Ishikawa (cell line): Measurements from ENCODE around the gene ACBD6.

Source experiments
- EGR1 ChIP-seq: IDR thresholded peaks from 2 replicates; pipeline ENCODE4 v1.6.1; 2012
- EP300 ChIP-seq: IDR thresholded peaks from 2 replicates; pipeline ENCODE4 v1.6.1; 2012; ENCODE audit warnings: borderline replicate concordance
- RAD21 ChIP-seq: IDR thresholded peaks from 2 replicates; pipeline ENCODE4 v1.6.1; 2012; ENCODE audit warnings: low read depth
- REST ChIP-seq: IDR thresholded peaks from 2 replicates; pipeline ENCODE4 v1.6.1; 2012; ENCODE audit warnings: low read depth, mild to moderate bottlenecking
- TAF1 ChIP-seq: IDR thresholded peaks from 2 replicates; pipeline ENCODE4 v1.6.1; 2012; ENCODE audit warnings: low read depth, mild to moderate bottlenecking
- TEAD4 ChIP-seq: IDR thresholded peaks from 2 replicates; pipeline ENCODE4 v1.6.1; 2012

GRCh38 chr1:180431683-180432082 is 70.7 kb downstream of the ACBD6 start:
- TF ChIP-seq RAD21 (no peak), EP300 (no peak), REST (no peak), EGR1 (no peak), TEAD4 (no peak), TAF1 (no peak)
